CD14-positive monocyte (primary cell): ENCODE data around the gene NEK7. TPM values are rescaled to one million over a fixed set of nuclear protein-coding genes. Genes with fewer than 3 reads are reported as not detected.

Experiments
- DNase-seq, 3 donors: peaks; one replicate each; pipeline ENCODE4 v3.0.0-alpha.2; 2011 to 2022
- H2AFZ ChIP-seq: 2 replicates; pipeline ENCODE4 v1.6.0; 2012; ENCODE audit warnings: mild to moderate bottlenecking, low read depth, low read length, inconsistent platforms; ENCODE audit not compliant: insufficient read depth, poor library complexity, severe bottlenecking
- H3K27ac ChIP-seq, 2 donors: 1 replicate in 1 of 2; 2 replicates in 1 of 2; pipeline ENCODE4 v1.5.1; 2012 to 2013; ENCODE audit warnings: low read length in 2 of 2, control low read depth in 1 of 2, inconsistent platforms in 1 of 2, low read depth in 1 of 2, mild to moderate bottlenecking in 1 of 2
- H3K27me3 ChIP-seq, 2 donors: one replicate each; pipeline versions ENCODE4 v1.6.0 to v1.6.1; 2011 to 2013; ENCODE audit warnings: low read length in 2 of 2; ENCODE audit not compliant: control insufficient read depth in 2 of 2, insufficient read depth in 2 of 2
- H3K36me3 ChIP-seq, 2 donors: replicated peaks in 1 of 2; 1 replicate in 1 of 2; 2 replicates in 1 of 2; pipeline versions ENCODE4 v1.5.1 to v1.6.1; 2012 to 2013; ENCODE audit warnings: low read length in 2 of 2, control low read depth in 1 of 2, inconsistent platforms in 1 of 2, mild to moderate bottlenecking in 1 of 2; ENCODE audit not compliant: insufficient read depth in 2 of 2, control insufficient read depth in 1 of 2
- H3K4me1 ChIP-seq, 2 donors: 1 replicate in 1 of 2; 2 replicates in 1 of 2; pipeline versions ENCODE4 v1.5.1 to v1.6.1; 2012 to 2013; ENCODE audit warnings: low read length in 2 of 2, control low read depth in 1 of 2, inconsistent platforms in 1 of 2, mild to moderate bottlenecking in 1 of 2, moderate library complexity in 1 of 2; ENCODE audit not compliant: insufficient read depth in 2 of 2, control insufficient read depth in 1 of 2
- H3K4me2 ChIP-seq: replicated peaks from 2 replicates; pipeline ENCODE3; 2012; ENCODE audit warnings: low read length, moderate library complexity, mild to moderate bottlenecking; ENCODE audit not compliant: poor library complexity, severe bottlenecking; ENCODE audit errors: extremely low read depth
- H3K4me3 ChIP-seq, 3 experiments: fragments of 200-600 bp in 1 of 3; sonication (generic) in 1 of 3; replicated peaks in 1 of 3; 1 replicate in 2 of 3; 2 replicates in 1 of 3; pipeline ENCODE4 v1.5.1; 2011 to 2013; ENCODE audit warnings: low read length in 3 of 3, mild to moderate bottlenecking in 3 of 3, control low read depth in 2 of 3, low read depth in 2 of 3, inconsistent platforms in 1 of 3, moderate library complexity in 1 of 3
- H3K79me2 ChIP-seq: 2 replicates; pipeline ENCODE4 v1.6.0; 2012; ENCODE audit warnings: mild to moderate bottlenecking, control low read depth, inconsistent platforms, low read length, moderate library complexity; ENCODE audit not compliant: insufficient read depth
- H3K9ac ChIP-seq: 2 replicates; pipeline ENCODE4 v1.6.0; 2017; ENCODE audit warnings: low read length, mild to moderate bottlenecking; ENCODE audit not compliant: insufficient read depth, poor library complexity, severe bottlenecking
- H3K9me3 ChIP-seq, 2 donors: replicated peaks in 1 of 2; 1 replicate in 1 of 2; 2 replicates in 1 of 2; pipeline versions ENCODE4 v1.5.1 to v1.6.1; 2012 to 2013; ENCODE audit warnings: low read length in 2 of 2, control low read depth in 1 of 2; ENCODE audit not compliant: control insufficient read depth in 1 of 2, insufficient read depth in 1 of 2
- H4K20me1 ChIP-seq: 2 replicates; pipeline ENCODE4 v1.6.0; 2012; ENCODE audit warnings: mild to moderate bottlenecking, low read length, control low read depth, moderate library complexity; ENCODE audit not compliant: insufficient read depth
- H3K27ac Mint-ChIP-seq, 7 donors: one replicate each; pipeline ENCODE4 v1.8.0; 2020; ENCODE audit warnings: mild to moderate bottlenecking in 7 of 7, mixed read lengths in 7 of 7, moderate library complexity in 6 of 7, inconsistent platforms in 2 of 7
- H3K27me3 Mint-ChIP-seq, 3 donors: one replicate each; pipeline ENCODE4 v1.8.0; 2021 to 2022; ENCODE audit warnings: low read depth in 3 of 3, mild to moderate bottlenecking in 3 of 3, mixed read lengths in 3 of 3, moderate library complexity in 3 of 3, inconsistent platforms in 1 of 3
- H3K36me3 Mint-ChIP-seq, 2 donors: one replicate each; pipeline ENCODE4 v1.8.0; 2020; ENCODE audit warnings: mixed read lengths in 2 of 2, inconsistent platforms in 1 of 2, mild to moderate bottlenecking in 1 of 2
- H3K4me1 Mint-ChIP-seq: one replicate; pipeline ENCODE4 v1.8.0; 2020; ENCODE audit warnings: mild to moderate bottlenecking, mixed read lengths
- H3K4me3 Mint-ChIP-seq, 2 donors: one replicate each; pipeline ENCODE4 v1.8.0; 2020; ENCODE audit warnings: mild to moderate bottlenecking in 2 of 2, mixed read lengths in 2 of 2, moderate library complexity in 1 of 2
- H3K9me3 Mint-ChIP-seq, 7 donors: one replicate each; pipeline ENCODE4 v1.8.0; 2020 to 2022; ENCODE audit warnings: mixed read lengths in 7 of 7, mild to moderate bottlenecking in 6 of 7, moderate library complexity in 6 of 7, inconsistent platforms in 2 of 7
- WGBS: methylation state at CpG from one replicate; pipeline ENCODE4 v1.1.5; 2013; ENCODE audit warnings: missing lambda C conversion rate; ENCODE audit not compliant: insufficient coverage; 5-methylcytosine and 5-hydroxymethylcytosine counted together
- intact Hi-C, 2 donors: fragments of 100-400 bp; cut with micrococcal nuclease; formaldehyde crosslinking; loops; one replicate each; pipeline versions ENCODE4 v1.15.0 to v1.15.1; 2023
- polyA plus RNA-seq, 3 donors: library from polyadenylated mRNA; depleted of rRNA in 1 of 3; unstranded in 2 of 3; stranded (reverse) in 1 of 3; fragments of 300-500 nt in 2 of 3; fragments of >200 nt in 1 of 3; fragmentation: Illumina TruSeq in 2 of 3; gene quantifications; 1 replicate in 2 of 3; 2 replicates in 1 of 3; pipeline ENCODE4 v1.2.3, GENCODE V29; 2012 to 2021
- TF ChIP-seq, protein P1 (sequence below): fragments of 200-600 bp; IDR thresholded peaks from one replicate; pipeline ENCODE4 v1.8.0; 2022; ENCODE audit warnings: antibody characterized with exemption, mild to moderate bottlenecking

NEK7 gene
- polyA plus RNA-seq, 3 donors, result 16.0 to 50.1 (median 46.5) TPM

- H3K4me1 Mint-ChIP-seq, result no peaks in the 10 kb centered on the region
- no peak overlapping the region for H3K27ac Mint-ChIP-seq
- no peaks in the 10 kb centered on the region for H3K36me3 ChIP-seq
- no peaks in the 10 kb centered on the region for H3K36me3 Mint-ChIP-seq
- no peak overlapping the region for H3K9ac ChIP-seq
- H3K4me2 ChIP-seq, result no peak overlapping the region
- no peak for DNase-seq
- H3K4me3 Mint-ChIP-seq, result no peak overlapping the region
- H3K4me1 ChIP-seq, result no peaks in the 10 kb centered on the region
- no peaks in the 10 kb centered on the region for H3K9me3 ChIP-seq
- no peak overlapping the region for H3K27ac ChIP-seq
- peaks cover 0 to 3% (median 0%) of the 10 kb centered on the region in 7 donors for H3K9me3 Mint-ChIP-seq
- H3K4me3 ChIP-seq, result no peak overlapping the region
- intact Hi-C loops, result no loop called here
- no peaks in the 10 kb centered on the region for H3K27me3 Mint-ChIP-seq
- H2AFZ ChIP-seq, result no peak overlapping the region
- TF ChIP-seq, protein P1, sequence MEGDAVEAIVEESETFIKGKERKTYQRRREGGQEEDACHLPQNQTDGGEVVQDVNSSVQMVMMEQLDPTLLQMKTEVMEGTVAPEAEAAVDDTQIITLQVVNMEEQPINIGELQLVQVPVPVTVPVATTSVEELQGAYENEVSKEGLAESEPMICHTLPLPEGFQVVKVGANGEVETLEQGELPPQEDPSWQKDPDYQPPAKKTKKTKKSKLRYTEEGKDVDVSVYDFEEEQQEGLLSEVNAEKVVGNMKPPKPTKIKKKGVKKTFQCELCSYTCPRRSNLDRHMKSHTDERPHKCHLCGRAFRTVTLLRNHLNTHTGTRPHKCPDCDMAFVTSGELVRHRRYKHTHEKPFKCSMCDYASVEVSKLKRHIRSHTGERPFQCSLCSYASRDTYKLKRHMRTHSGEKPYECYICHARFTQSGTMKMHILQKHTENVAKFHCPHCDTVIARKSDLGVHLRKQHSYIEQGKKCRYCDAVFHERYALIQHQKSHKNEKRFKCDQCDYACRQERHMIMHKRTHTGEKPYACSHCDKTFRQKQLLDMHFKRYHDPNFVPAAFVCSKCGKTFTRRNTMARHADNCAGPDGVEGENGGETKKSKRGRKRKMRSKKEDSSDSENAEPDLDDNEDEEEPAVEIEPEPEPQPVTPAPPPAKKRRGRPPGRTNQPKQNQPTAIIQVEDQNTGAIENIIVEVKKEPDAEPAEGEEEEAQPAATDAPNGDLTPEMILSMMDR, result no peak
- H4K20me1 ChIP-seq, result no peaks in the 10 kb centered on the region
- no peaks in the 10 kb centered on the region for H3K79me2 ChIP-seq
- H3K27me3 ChIP-seq, result no peaks in the 10 kb centered on the region
- no CpG with 5 or more reads among the region's 1 CpG for WGBS
Observed at GRCh38 chr1:198108636-198109370, 48.0 kb upstream of the NEK7 start.

DNA sequence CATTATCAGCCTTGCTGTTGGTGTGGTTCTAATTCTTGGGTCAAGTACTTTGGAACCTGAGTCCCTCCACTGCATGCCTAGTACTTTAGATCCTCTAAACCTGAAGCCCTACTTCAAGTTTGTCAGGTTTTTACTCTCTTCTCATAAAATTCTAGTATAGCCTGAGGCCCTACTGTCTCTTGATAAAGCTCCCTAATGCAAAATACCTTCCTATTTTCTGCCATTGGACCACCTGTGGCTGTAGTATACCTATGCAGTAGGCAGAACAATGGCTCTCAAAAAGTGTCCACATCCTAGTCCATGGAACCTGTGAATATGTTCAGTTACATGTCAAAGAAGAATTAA lies 47.5 kb upstream of the NEK7 start:
- Histone ChIP-seq H3K9ac (no peak overlapping the region), H3K4me2 (no peak overlapping the region)

More for the DNA sequence above, 47.5 kb upstream of the NEK7 start:
- Histone ChIP-seq H3K27ac (no peak overlapping the region), H3K27me3 (no peaks in the 10 kb centered on the region), H2AFZ (no peak overlapping the region), H3K9me3 (no peaks in the 10 kb centered on the region), H3K4me3 (no peak overlapping the region), H3K79me2 (no peaks in the 10 kb centered on the region), H3K4me1 (no peaks in the 10 kb centered on the region), H4K20me1 (no peaks in the 10 kb centered on the region), H3K36me3 (no peaks in the 10 kb centered on the region)
- DNase-seq, result no peak
- TF ChIP-seq, protein P1, result no peak
- no peaks in the 10 kb centered on the region for H3K27me3 Mint-ChIP-seq
- intact Hi-C loops, result no loop called here
- no peaks in the 10 kb centered on the region for H3K36me3 Mint-ChIP-seq
- H3K27ac Mint-ChIP-seq, result no peak overlapping the region
- peaks cover 0 to 3% (median 0%) of the 10 kb centered on the region in 7 donors for H3K9me3 Mint-ChIP-seq
- H3K4me3 Mint-ChIP-seq, result no peak overlapping the region
- no peaks in the 10 kb centered on the region for H3K4me1 Mint-ChIP-seq
